ENCODE results near the gene FAXC.
A peak's percentile ranks its signal among the peaks of the same experiment; 100 is the strongest.

Gene FAXC

DNA sequence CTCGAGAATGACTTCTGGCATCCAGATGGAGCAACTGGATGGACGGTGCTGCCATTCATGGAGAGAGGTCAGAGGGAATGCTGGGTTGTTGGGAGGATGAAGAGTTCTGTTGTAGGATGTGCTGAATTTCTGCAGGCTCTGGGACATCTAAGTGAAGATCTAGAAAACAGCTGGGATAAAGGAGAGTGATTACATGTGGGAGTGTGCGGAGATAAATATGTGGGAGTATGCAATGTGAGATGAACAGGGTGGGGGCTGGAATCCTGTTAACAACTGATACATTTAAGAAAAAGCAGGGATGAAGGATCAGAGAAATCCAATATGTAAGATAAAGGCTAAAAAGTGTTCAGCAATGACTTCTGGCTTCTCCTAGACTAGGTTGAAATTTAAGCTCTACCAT, 43.1 kb downstream of the FAXC start:
- H3K27me3 ChIP-seq (replicated peaks; ENCODE audit: insufficient read depth, low read length): no peaks in the 10 kb centered on the region
- H3K9me3 ChIP-seq (replicated peaks; ENCODE audit: insufficient read depth, low read length): no peaks in the 10 kb centered on the region
- H3K4me2 ChIP-seq (ENCODE audit: low read depth, low read length): no peak overlapping the region
- no peak overlapping the region for H2AFZ ChIP-seq (ENCODE audit: low read length)
- DNase-seq: no peak
- no peak overlapping the region for H3K27ac ChIP-seq (ENCODE audit: low read length)
- no peaks in the 10 kb centered on the region for H3K9me2 ChIP-seq (replicated peaks; ENCODE audit: insufficient read depth, low read length)
- H3K79me2 ChIP-seq (ENCODE audit: low read length): no peaks in the 10 kb centered on the region
- no peak overlapping the region for H3K4me3 ChIP-seq (ENCODE audit: low read length)
- H3K9ac ChIP-seq (ENCODE audit: low read length): no peak overlapping the region
- H3K36me3 ChIP-seq (replicated peaks; ENCODE audit: insufficient read depth, low read length): no peaks in the 10 kb centered on the region
- 0 out of 2 replicates have a peak, but pooled peaks cover 3% of the 10 kb centered on the region for H3K4me1 ChIP-seq (ENCODE audit: low read length)
- TF ChIP-seq EZH2 (optimal IDR thresholded peaks at IDR 0.05; ENCODE audit: low read depth, low read length): no peak
- TF ChIP-seq EZH2phosphoT487 (IDR thresholded peaks at IDR 0.05; ENCODE audit: low read length): no peak
- no peak for TF ChIP-seq CTCF (IDR thresholded peaks at IDR 0.05; ENCODE audit: low read length)
- no peaks in the 10 kb centered on the region; the same call in 1 of the 2 replicates for H3F3A ChIP-seq (ENCODE audit: insufficient read depth, low read length)
- H4K20me1 ChIP-seq (ENCODE audit: insufficient read depth, low read length): no peaks in the 10 kb centered on the region

DNA sequence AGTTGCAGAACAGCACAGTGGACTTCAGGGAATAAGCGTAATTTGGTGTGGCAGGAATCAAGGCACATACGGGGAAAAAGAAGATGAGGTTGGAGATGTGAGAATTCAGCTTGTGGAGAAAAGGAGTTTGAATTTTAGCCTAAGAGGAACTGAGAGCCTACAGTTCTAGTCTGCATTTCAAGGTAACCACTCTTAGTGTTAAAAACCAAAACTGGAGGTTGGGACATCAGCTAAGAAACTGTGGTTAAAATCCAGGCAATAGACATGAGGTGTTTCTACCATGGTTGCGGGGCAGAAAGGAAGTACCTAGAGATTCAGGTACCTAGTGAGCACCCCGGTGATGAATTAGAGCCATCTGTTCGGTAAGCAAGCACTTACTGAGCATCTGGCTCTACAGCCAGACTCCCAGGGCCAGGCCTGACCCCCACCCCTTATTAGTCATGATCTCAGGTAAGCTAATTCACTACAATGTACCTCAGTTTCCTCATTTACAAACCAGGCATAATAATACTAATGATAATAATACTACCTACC, 44.4 kb downstream of the FAXC start:
- Histone ChIP-seq H3K4me1 (ENCODE audit: low read length) (0 out of 2 replicates have a peak, but pooled peaks cover 3% of the 10 kb centered on the region), H3K27ac (ENCODE audit: low read length) (no peak overlapping the region), H3F3A (ENCODE audit: insufficient read depth, low read length) (no peaks in the 10 kb centered on the region; the same call in 1 of the 2 replicates), H3K9me2 (replicated peaks; ENCODE audit: insufficient read depth, low read length) (no peaks in the 10 kb centered on the region), H3K27me3 (replicated peaks; ENCODE audit: insufficient read depth, low read length) (no peaks in the 10 kb centered on the region), H3K79me2 (ENCODE audit: low read length) (no peaks in the 10 kb centered on the region), H2AFZ (ENCODE audit: low read length) (no peak overlapping the region), H3K9ac (ENCODE audit: low read length) (no peak overlapping the region), H3K9me3 (replicated peaks; ENCODE audit: insufficient read depth, low read length) (no peaks in the 10 kb centered on the region), H3K4me2 (ENCODE audit: low read depth, low read length) (no peak overlapping the region), H3K36me3 (replicated peaks; ENCODE audit: insufficient read depth, low read length) (no peaks in the 10 kb centered on the region), H3K4me3 (ENCODE audit: low read length) (no peak overlapping the region), H4K20me1 (ENCODE audit: insufficient read depth, low read length) (no peaks in the 10 kb centered on the region)
- peak; percentile 9 for DNase-seq
- no peak for TF ChIP-seq CTCF (IDR thresholded peaks at IDR 0.05; ENCODE audit: low read length)
- TF ChIP-seq EZH2phosphoT487 (IDR thresholded peaks at IDR 0.05; ENCODE audit: low read length): no peak
- no peak for TF ChIP-seq EZH2 (optimal IDR thresholded peaks at IDR 0.05; ENCODE audit: low read depth, low read length)

GRCh38 chr6:99297415-99297814, 52.1 kb downstream of the FAXC start:
- Histone ChIP-seq H3K9me3 (replicated peaks; ENCODE audit: insufficient read depth, low read length) (no peaks in the 10 kb centered on the region), H3K9ac (ENCODE audit: low read length) (no peak overlapping the region), H3K4me2 (ENCODE audit: low read depth, low read length) (no peak overlapping the region), H3K36me3 (replicated peaks; ENCODE audit: insufficient read depth, low read length) (no peaks in the 10 kb centered on the region), H2AFZ (ENCODE audit: low read length) (no peak overlapping the region), H3K79me2 (ENCODE audit: low read length) (no peaks in the 10 kb centered on the region), H3K27ac (ENCODE audit: low read length) (no peak overlapping the region), H3K27me3 (replicated peaks; ENCODE audit: insufficient read depth, low read length) (no peaks in the 10 kb centered on the region), H3K9me2 (replicated peaks; ENCODE audit: insufficient read depth, low read length) (no peaks in the 10 kb centered on the region), H3F3A (ENCODE audit: insufficient read depth, low read length) (no peaks in the 10 kb centered on the region), H3K4me1 (ENCODE audit: low read length) (no peaks in the 10 kb centered on the region), H3K4me3 (ENCODE audit: low read length) (no peak overlapping the region), H4K20me1 (ENCODE audit: insufficient read depth, low read length) (no peaks in the 10 kb centered on the region)
- DNase-seq: no peak
- TF ChIP-seq EZH2phosphoT487 (IDR thresholded peaks at IDR 0.05; ENCODE audit: low read length) (no peak), CTCF (IDR thresholded peaks at IDR 0.05; ENCODE audit: low read length) (no peak)
